Muscle layer of duodenum (tissue), 2 donors: ENCODE measurements around the gene ANKRD66.

ENCODE experiments used
- H3K27ac ChIP-seq: one replicate; pipeline ENCODE4 v1.7.0; 2013; ENCODE audit warnings: mild to moderate bottlenecking, low read length
- H3K27me3 ChIP-seq: one replicate; pipeline ENCODE4 v1.7.0; 2013; ENCODE audit warnings: low read depth, mild to moderate bottlenecking, control low read depth, low read length
- H3K36me3 ChIP-seq, 2 donors: one replicate each; pipeline ENCODE4 v1.7.0; 2013; ENCODE audit warnings: low read length in 2 of 2, control low read depth in 1 of 2, mild to moderate bottlenecking in 1 of 2; ENCODE audit not compliant: insufficient read depth in 2 of 2, control insufficient read depth in 1 of 2
- H3K4me1 ChIP-seq, 2 donors: one replicate each; pipeline ENCODE4 v1.7.0; 2013; ENCODE audit warnings: low read length in 2 of 2, mild to moderate bottlenecking in 2 of 2, control low read depth in 1 of 2, moderate library complexity in 1 of 2; ENCODE audit not compliant: insufficient read depth in 2 of 2, control insufficient read depth in 1 of 2
- H3K4me3 ChIP-seq, 2 donors: one replicate each; pipeline ENCODE4 v1.7.0; 2013; ENCODE audit warnings: low read length in 2 of 2, low read depth in 1 of 2, mild to moderate bottlenecking in 1 of 2
- H3K9me3 ChIP-seq, 2 donors: one replicate each; pipeline ENCODE4 v1.7.0; 2013; ENCODE audit warnings: low read length in 2 of 2, control low read depth in 1 of 2, mild to moderate bottlenecking in 1 of 2; ENCODE audit not compliant: control insufficient read depth in 1 of 2
- donor health status: healthy.

The ANKRD66 gene

GRCh38 chr6:46746696-46747095 lies at the start of gene ANKRD66:
TSS of gene ANKRD66 (plus strand) at chr6:46746933. CDS start at chr6:46751949, 5,016 bp downstream.
- no peaks in the 10 kb centered on the region for H3K9me3 ChIP-seq

GRCh38 chr6:46699970-46700369 lies 46.8 kb upstream of the ANKRD66 start:
- Histone ChIP-seq H3K4me1 (no peaks in the 10 kb centered on the region), H3K27me3 (no peaks in the 10 kb centered on the region), H3K4me3 (no peak overlapping the region), H3K36me3 (no peaks in the 10 kb centered on the region), H3K9me3 (no peaks in the 10 kb centered on the region), H3K27ac (no peak overlapping the region)

More at GRCh38 chr6:46746696-46747095, at the start of gene ANKRD66:
- H3K27me3 ChIP-seq: no peaks in the 10 kb centered on the region
- no peaks in the 10 kb centered on the region for H3K4me1 ChIP-seq
- no peak within 1 kb of the TSS for H3K4me3 ChIP-seq
- no peak within 1 kb of the TSS for H3K27ac ChIP-seq
- H3K36me3 ChIP-seq: no peaks in the 10 kb centered on the region

- Histone ChIP-seq H3K27me3 (no peaks in the 10 kb centered on the region), H3K4me1 (no peaks in the 10 kb centered on the region), H3K9me3 (no peaks in the 10 kb centered on the region), H3K4me3 (no peak overlapping the region), H3K27ac (no peak overlapping the region), H3K36me3 (no peaks in the 10 kb centered on the region)
These were observed 42.2 kb upstream of the ANKRD66 start for GRCh38 chr6:46704562-46704961.

GRCh38 chr6:46706464-46706863 lies 40.3 kb upstream of the ANKRD66 start:
- Histone ChIP-seq H3K4me1 (no peaks in the 10 kb centered on the region), H3K36me3 (no peaks in the 10 kb centered on the region), H3K27me3 (no peaks in the 10 kb centered on the region), H3K4me3 (no peak overlapping the region), H3K27ac (no peak overlapping the region), H3K9me3 (no peaks in the 10 kb centered on the region)

- Histone ChIP-seq H3K4me1 (no peaks in the 10 kb centered on the region), H3K9me3 (no peaks in the 10 kb centered on the region), H3K36me3 (no peaks in the 10 kb centered on the region), H3K27me3 (no peaks in the 10 kb centered on the region), H3K4me3 (no peak overlapping the region), H3K27ac (no peak overlapping the region)
These were observed 35.2 kb upstream of the ANKRD66 start for GRCh38 chr6:46711491-46711890.

- Histone ChIP-seq H3K27me3 (no peaks in the 10 kb centered on the region), H3K36me3 (no peaks in the 10 kb centered on the region), H3K27ac (no peak overlapping the region), H3K4me3 (no peak overlapping the region), H3K9me3 (no peaks in the 10 kb centered on the region), H3K4me1 (no peaks in the 10 kb centered on the region)
These were observed 31.6 kb upstream of the ANKRD66 start for GRCh38 chr6:46715141-46715540.

- Histone ChIP-seq H3K27me3 (no peaks in the 10 kb centered on the region), H3K4me3 (no peak overlapping the region), H3K9me3 (no peaks in the 10 kb centered on the region), H3K36me3 (no peaks in the 10 kb centered on the region), H3K4me1 (no peaks in the 10 kb centered on the region), H3K27ac (no peak overlapping the region)
These were observed 27.6 kb upstream of the ANKRD66 start for GRCh38 chr6:46719099-46719498.

GRCh38 chr6:46720401-46720800 lies 26.3 kb upstream of the ANKRD66 start:
- no peaks in the 10 kb centered on the region for H3K36me3 ChIP-seq
- no peaks in the 10 kb centered on the region for H3K9me3 ChIP-seq
- H3K27me3 ChIP-seq: no peaks in the 10 kb centered on the region
- no peaks in the 10 kb centered on the region for H3K4me1 ChIP-seq
- H3K4me3 ChIP-seq: no peak overlapping the region
- H3K27ac ChIP-seq: no peak overlapping the region

- Histone ChIP-seq H3K27me3 (no peaks in the 10 kb centered on the region), H3K4me1 (no peaks in the 10 kb centered on the region), H3K4me3 (no peak overlapping the region), H3K9me3 (no peaks in the 10 kb centered on the region), H3K27ac (no peak overlapping the region), H3K36me3 (no peaks in the 10 kb centered on the region)
These were observed 16.9 kb upstream of the ANKRD66 start for GRCh38 chr6:46729787-46730326.

- no peaks in the 10 kb centered on the region for H3K36me3 ChIP-seq
- H3K4me3 ChIP-seq: no peak overlapping the region
- no peaks in the 10 kb centered on the region for H3K9me3 ChIP-seq
- peaks cover 0 to 7% of the 10 kb centered on the region in 2 donors for H3K4me1 ChIP-seq
- peaks cover 3% of the 10 kb centered on the region for H3K27me3 ChIP-seq
- no peak overlapping the region for H3K27ac ChIP-seq
These were observed 15.7 kb upstream of the ANKRD66 start for GRCh38 chr6:46730921-46731461.

GRCh38 chr6:46733341-46733801 lies 13.4 kb upstream of the ANKRD66 start:
- Histone ChIP-seq H3K36me3 (no peaks in the 10 kb centered on the region), H3K27me3 (peaks cover 3% of the 10 kb centered on the region), H3K27ac (no peak overlapping the region), H3K4me3 (no peak overlapping the region), H3K9me3 (no peaks in the 10 kb centered on the region), H3K4me1 (peaks cover 0 to 7% of the 10 kb centered on the region in 2 donors)
